Endodermal cell (in vitro differentiated cells): ENCODE data around the gene GABRG3. TPM values are rescaled to one million over a fixed set of nuclear protein-coding genes. Genes with fewer than 3 reads are reported as not detected.

ENCODE experiments used
- DNase-seq: peaks from one replicate; pipeline ENCODE4 v3.0.0-alpha.2; 2017
- H3K27ac ChIP-seq: 2 replicates; pipeline ENCODE4 v1.5.1; 2013; ENCODE audit warnings: mild to moderate bottlenecking, low read depth, low read length, moderate library complexity
- H3K27me3 ChIP-seq: 2 replicates; pipeline ENCODE4 v1.6.1; 2013; ENCODE audit warnings: mild to moderate bottlenecking, low read length, moderate library complexity; ENCODE audit not compliant: insufficient read depth, control insufficient read depth, poor library complexity, severe bottlenecking
- H3K36me3 ChIP-seq: 2 replicates; pipeline ENCODE4 v1.7.0; 2013; ENCODE audit warnings: mild to moderate bottlenecking, low read length, moderate library complexity; ENCODE audit not compliant: control insufficient read depth, insufficient read depth
- H3K4me1 ChIP-seq: one replicate; pipeline ENCODE4 v1.7.0; 2013; ENCODE audit warnings: low read length; ENCODE audit not compliant: control insufficient read depth, insufficient read depth
- H3K4me3 ChIP-seq: 2 replicates; pipeline ENCODE4 v1.5.1; 2013; ENCODE audit warnings: mild to moderate bottlenecking, low read length, moderate library complexity
- H3K9ac ChIP-seq: 2 replicates; pipeline ENCODE4 v1.6.1; 2013; ENCODE audit warnings: mild to moderate bottlenecking, low read length, moderate library complexity; ENCODE audit not compliant: poor library complexity, severe bottlenecking; ENCODE audit errors: extremely low read depth
- H3K9me3 ChIP-seq: 2 replicates; pipeline ENCODE4 v1.6.1; 2013; ENCODE audit warnings: mild to moderate bottlenecking, low read length, moderate library complexity; ENCODE audit not compliant: control insufficient read depth
- H3K27ac Mint-ChIP-seq: 2 replicates; pipeline ENCODE4 v1.8.0; 2020; ENCODE audit warnings: mixed read lengths
- H3K27me3 Mint-ChIP-seq: 2 replicates; pipeline ENCODE4 v1.8.0; 2021; ENCODE audit warnings: mild to moderate bottlenecking, mixed read lengths; ENCODE audit not compliant: insufficient read depth
- H3K36me3 Mint-ChIP-seq: 2 replicates; pipeline ENCODE4 v1.8.0; 2020; ENCODE audit warnings: low read depth, mixed read lengths
- H3K4me1 Mint-ChIP-seq: 2 replicates; pipeline ENCODE4 v1.8.0; 2020; ENCODE audit warnings: mixed read lengths
- H3K4me3 Mint-ChIP-seq: 2 replicates; pipeline ENCODE4 v1.8.0; 2020; ENCODE audit warnings: mild to moderate bottlenecking, moderate library complexity, mixed read lengths
- H3K9me3 Mint-ChIP-seq: 2 replicates; pipeline ENCODE4 v1.8.0; 2020; ENCODE audit warnings: mild to moderate bottlenecking, mixed read lengths
- CTCF ChIP-seq: fragments of 200-600 bp; sonication (generic); conservative IDR thresholded peaks from 2 replicates; pipeline ENCODE4 v1.5.0; 2021; ENCODE audit warnings: antibody characterized with exemption, mild to moderate bottlenecking
- WGBS, 2 experiments: methylation state at CpG; one replicate each; pipeline versions ENCODE4 v1.1.5 to v1.1.7; 2013; ENCODE audit warnings: missing lambda C conversion rate in 2 of 2, mixed read lengths in 1 of 2; ENCODE audit not compliant: insufficient coverage in 1 of 2, insufficient read length in 1 of 2; 5-methylcytosine and 5-hydroxymethylcytosine counted together
- total RNA-seq, 2 donors: library from RNA; stranded (reverse); fragmentation: NEBNext Ultra II Directional in 1 of 2; extraction: Animal tissue kit (Norgen Biotek cat#: 25700) in 1 of 2; gene quantifications; 2 replicates in 1 of 2; 3 replicates in 1 of 2; pipeline ENCODE4 v1.2.1, GENCODE V29; 2021

GABRG3 gene
- total RNA-seq, 2 donors from 2014 or later: 0.48 to 0.84 TPM

GRCh38 chr15:26967719-26968269 lies 3.2 kb upstream of the GABRG3 start:
- H3K27ac Mint-ChIP-seq: no peak overlapping the region

GRCh38 chr15:26968806-26969205 lies 2.2 kb upstream of the GABRG3 start:
- H3K36me3 Mint-ChIP-seq: no peaks in the 10 kb centered on the region
- 55% methylated on average over 1 of the region's 2 CpGs; no CpG with 5 or more reads in 1 of the 2 experiments for WGBS, 2 experiments
- Histone ChIP-seq H3K4me3 (no peak overlapping the region), H3K27ac (no peak overlapping the region), H3K9ac (no peak overlapping the region), H3K36me3 (no peaks in the 10 kb centered on the region), H3K27me3 (peaks cover 93% of the 10 kb centered on the region), H3K4me1 (no peaks in the 10 kb centered on the region), H3K9me3 (no peaks in the 10 kb centered on the region)
- DNase-seq: no peak
- no peak for TF ChIP-seq CTCF
- H3K4me3 Mint-ChIP-seq: no peak overlapping the region
- no peaks in the 10 kb centered on the region for H3K4me1 Mint-ChIP-seq
- H3K27me3 Mint-ChIP-seq: peaks cover 86% of the 10 kb centered on the region
- no peak overlapping the region for H3K27ac Mint-ChIP-seq
- H3K9me3 Mint-ChIP-seq: no peaks in the 10 kb centered on the region

More at GRCh38 chr15:26967719-26968269, 3.2 kb upstream of the GABRG3 start:
- Histone ChIP-seq H3K9me3 (no peaks in the 10 kb centered on the region), H3K9ac (no peak overlapping the region), H3K27me3 (peaks cover 93% of the 10 kb centered on the region), H3K4me1 (no peaks in the 10 kb centered on the region), H3K4me3 (peak overlapping the region; percentile 79), H3K27ac (no peak overlapping the region), H3K36me3 (no peaks in the 10 kb centered on the region)
- Mint-ChIP-seq H3K36me3 (no peaks in the 10 kb centered on the region), H3K9me3 (no peaks in the 10 kb centered on the region), H3K27me3 (peaks cover 85% of the 10 kb centered on the region), H3K4me3 (peak overlapping the region; percentile 59), H3K4me1 (no peaks in the 10 kb centered on the region)
- TF ChIP-seq CTCF: no peak
- peak; percentile 90 for DNase-seq
- WGBS, 2 experiments: 1% methylated on average over 14 to 48 of the region's 48 CpGs

GRCh38 chr15:26971271-26972018 lies 464 bp downstream of the GABRG3 start:
- Mint-ChIP-seq H3K27me3 (peaks cover 71% of the 10 kb centered on the region), H3K9me3 (no peaks in the 10 kb centered on the region), H3K36me3 (no peaks in the 10 kb centered on the region), H3K4me1 (no peaks in the 10 kb centered on the region), H3K4me3 (peak overlapping the region; percentile 58), H3K27ac (no peak overlapping the region)
- TF ChIP-seq CTCF: peak; percentile 49
- WGBS, 2 experiments: 5 to 40% methylated on average over 1 to 72 of the region's 72 CpGs
- DNase-seq: peak; percentile 75
- no peak overlapping the region for H3K27ac ChIP-seq
- peaks cover 70% of the 10 kb centered on the region for H3K27me3 ChIP-seq
- H3K36me3 ChIP-seq: no peaks in the 10 kb centered on the region
- no peaks in the 10 kb centered on the region for H3K9me3 ChIP-seq
- peak overlapping the region; percentile 76 for H3K4me3 ChIP-seq
- no peaks in the 10 kb centered on the region for H3K4me1 ChIP-seq
- H3K9ac ChIP-seq: no peak overlapping the region
